Astrocyte (in vitro differentiated cells and primary cell): ENCODE measurements around the gene C1orf56. TPM values are rescaled to one million over a fixed set of nuclear protein-coding genes. Genes with fewer than 3 reads are reported as not detected.

Experiments used
- DNase-seq: peaks from one replicate; pipeline ENCODE4 v3.0.0-alpha.2; 2010; ENCODE audit warnings: low read depth
- FAIRE-seq: peaks from 2 replicates; lab custom pipeline; 2011; peaks lifted over from hg19 to GRCh38; lab: Jason Lieb, UNC
- H2AFZ ChIP-seq: 2 replicates; pipeline ENCODE4 v1.6.0; 2012; ENCODE audit warnings: low read depth, low read length, inconsistent platforms
- H3K27ac ChIP-seq: 2 replicates; pipeline ENCODE4 v1.5.1; 2011; ENCODE audit warnings: low read depth, low read length, inconsistent platforms
- H3K27me3 ChIP-seq: 2 replicates; pipeline ENCODE4 v1.6.0; 2011; ENCODE audit warnings: low read length, inconsistent platforms; ENCODE audit not compliant: insufficient read depth
- H3K36me3 ChIP-seq: 2 replicates; pipeline ENCODE4 v1.5.1; 2011; ENCODE audit warnings: low read length, inconsistent platforms; ENCODE audit not compliant: insufficient read depth
- H3K4me1 ChIP-seq: 2 replicates; pipeline ENCODE4 v1.5.1; 2011; ENCODE audit warnings: low read length, inconsistent platforms; ENCODE audit not compliant: insufficient read depth
- H3K4me2 ChIP-seq: 2 replicates; pipeline ENCODE4 v1.6.0; 2012; ENCODE audit warnings: low read length, inconsistent platforms
- H3K4me3 ChIP-seq: 2 replicates; pipeline ENCODE4 v1.5.1; 2011; ENCODE audit warnings: low read depth, mild to moderate bottlenecking, low read length, inconsistent platforms; ENCODE audit not compliant: insufficient read depth
- H3K79me2 ChIP-seq: 2 replicates; pipeline ENCODE4 v1.6.0; 2012; ENCODE audit warnings: mild to moderate bottlenecking, low read length, inconsistent platforms; ENCODE audit not compliant: insufficient read depth
- H3K9ac ChIP-seq: 2 replicates; pipeline ENCODE4 v1.6.0; 2012; ENCODE audit warnings: mild to moderate bottlenecking, low read length, inconsistent platforms
- H3K9me3 ChIP-seq: 2 replicates; pipeline ENCODE4 v1.5.1; 2012; ENCODE audit warnings: low read depth, mild to moderate bottlenecking, low read length, inconsistent platforms; ENCODE audit not compliant: insufficient read depth
- H4K20me1 ChIP-seq: 2 replicates; pipeline ENCODE4 v1.6.0; 2012; ENCODE audit warnings: low read length, inconsistent platforms; ENCODE audit not compliant: insufficient read depth
- H3K27ac Mint-ChIP-seq: one replicate; pipeline ENCODE4 v1.8.0; 2021; ENCODE audit warnings: mild to moderate bottlenecking, mixed read lengths; ENCODE audit not compliant: unreplicated experiment
- H3K27me3 Mint-ChIP-seq: one replicate; pipeline ENCODE4 v1.8.0; 2021; ENCODE audit warnings: low read depth, mixed read lengths; ENCODE audit not compliant: unreplicated experiment
- H3K36me3 Mint-ChIP-seq: one replicate; pipeline ENCODE4 v1.8.0; 2021; ENCODE audit warnings: low read depth, mixed read lengths; ENCODE audit not compliant: unreplicated experiment
- H3K4me1 Mint-ChIP-seq: one replicate; pipeline ENCODE4 v1.8.0; 2021; ENCODE audit warnings: low read depth, mixed read lengths; ENCODE audit not compliant: unreplicated experiment
- H3K4me3 Mint-ChIP-seq: one replicate; pipeline ENCODE4 v1.8.0; 2021; ENCODE audit warnings: mild to moderate bottlenecking, moderate library complexity, mixed read lengths; ENCODE audit not compliant: unreplicated experiment
- H3K9me3 Mint-ChIP-seq: one replicate; pipeline ENCODE4 v1.8.0; 2021; ENCODE audit warnings: mild to moderate bottlenecking, mixed read lengths; ENCODE audit not compliant: unreplicated experiment
- CTCF ChIP-seq: IDR thresholded peaks from 2 replicates; pipeline ENCODE4 v1.5.1; 2011; ENCODE audit warnings: low read depth, mild to moderate bottlenecking, inconsistent platforms, low read length, moderate library complexity; ENCODE audit not compliant: insufficient read depth
- EZH2 ChIP-seq: IDR thresholded peaks from 2 replicates; pipeline ENCODE4 v1.6.1; 2012; ENCODE audit warnings: mild to moderate bottlenecking, low read length, inconsistent platforms; ENCODE audit not compliant: insufficient read depth
- total RNA-seq: library from RNA; stranded (reverse); gene quantifications from 2 replicates; pipeline ENCODE4 v1.2.1, GENCODE V29; 2021

C1orf56 gene
- total RNA-seq, 1 donor from 2014 or later, result 1.3 TPM

GRCh38 chr1:151061704-151062103 lies 14.2 kb downstream of the C1orf56 start:
- Histone ChIP-seq H4K20me1 (peaks cover 54% of the 10 kb centered on the region), H3K36me3 (peaks cover 8% of the 10 kb centered on the region), H3K27ac (peak overlapping the region; percentile 94), H3K9me3 (no peaks in the 10 kb centered on the region), H3K4me1 (peaks cover 28% of the 10 kb centered on the region), H3K9ac (peak overlapping the region; percentile 98), H2AFZ (no peak overlapping the region), H3K27me3 (no peaks in the 10 kb centered on the region), H3K79me2 (peaks cover 98% of the 10 kb centered on the region), H3K4me3 (peak overlapping the region; percentile 93), H3K4me2 (peak overlapping the region; percentile 99)
- TF ChIP-seq EZH2, result no peak
- TF ChIP-seq CTCF, result no peak
- no peaks in the 10 kb centered on the region for H3K9me3 Mint-ChIP-seq
- H3K4me1 Mint-ChIP-seq, result peaks cover 26% of the 10 kb centered on the region
- DNase-seq, result no peak
- peak overlapping the region; percentile 95 for H3K4me3 Mint-ChIP-seq
- FAIRE-seq, result no peak
- H3K27me3 Mint-ChIP-seq, result no peaks in the 10 kb centered on the region
- H3K36me3 Mint-ChIP-seq, result peaks cover 10% of the 10 kb centered on the region
- H3K27ac Mint-ChIP-seq, result peak overlapping the region; percentile 96

GRCh38 chr1:151062741-151063371 lies 15.3 kb downstream of the C1orf56 start:
- peaks cover 19% of the 10 kb centered on the region for H3K4me1 Mint-ChIP-seq
- Histone ChIP-seq H3K4me1 (peaks cover 16% of the 10 kb centered on the region), H3K27ac (peak overlapping the region; percentile 94), H3K9me3 (no peaks in the 10 kb centered on the region), H4K20me1 (peaks cover 50% of the 10 kb centered on the region), H3K79me2 (peaks cover 98% of the 10 kb centered on the region), H3K4me3 (peak overlapping the region; percentile 38), H2AFZ (no peak overlapping the region), H3K4me2 (peak overlapping the region; percentile 99), H3K9ac (peak overlapping the region; percentile 98), H3K27me3 (no peaks in the 10 kb centered on the region), H3K36me3 (peaks cover 13% of the 10 kb centered on the region)
- H3K9me3 Mint-ChIP-seq, result no peaks in the 10 kb centered on the region
- peak overlapping the region; percentile 95 for H3K4me3 Mint-ChIP-seq
- H3K27me3 Mint-ChIP-seq, result no peaks in the 10 kb centered on the region
- TF ChIP-seq EZH2 (no peak), CTCF (no peak)
- H3K27ac Mint-ChIP-seq, result peak overlapping the region; percentile 96
- no peak for FAIRE-seq
- peak; percentile 91 for DNase-seq
- H3K36me3 Mint-ChIP-seq, result peaks cover 9% of the 10 kb centered on the region

- Mint-ChIP-seq H3K27me3 (no peaks in the 10 kb centered on the region), H3K9me3 (no peaks in the 10 kb centered on the region), H3K4me1 (peaks cover 19% of the 10 kb centered on the region), H3K4me3 (peak overlapping the region; percentile 4), H3K27ac (no peak overlapping the region), H3K36me3 (peaks cover 13% of the 10 kb centered on the region)
- peaks cover 21% of the 10 kb centered on the region for H3K36me3 ChIP-seq
- H3K4me1 ChIP-seq, result peaks cover 13% of the 10 kb centered on the region
- FAIRE-seq (no peak), DNase-seq (no peak)
- peaks cover 94% of the 10 kb centered on the region for H3K79me2 ChIP-seq
- no peaks in the 10 kb centered on the region for H3K9me3 ChIP-seq
- H3K9ac ChIP-seq, result no peak overlapping the region
- no peak overlapping the region for H2AFZ ChIP-seq
- no peaks in the 10 kb centered on the region for H3K27me3 ChIP-seq
- H3K4me2 ChIP-seq, result peak overlapping the region; percentile 11
- TF ChIP-seq CTCF, result no peak
- no peak for TF ChIP-seq EZH2
- H3K27ac ChIP-seq, result no peak overlapping the region
- H3K4me3 ChIP-seq, result no peak overlapping the region
- peaks cover 36% of the 10 kb centered on the region for H4K20me1 ChIP-seq
These were observed 17.6 kb downstream of the C1orf56 start for GRCh38 chr1:151065089-151065645.
